Omental fat pad (tissue), 4 donors: ENCODE data around the gene PPM1A. TPM values are rescaled to one million over a fixed set of nuclear protein-coding genes. Genes with fewer than 3 reads are reported as not detected.

Experiments used
- ATAC-seq: fragments of 150-250 bp; one replicate; pipeline ENCODE4 v1.9.1; 2016; ENCODE audit warnings: mild to moderate bottlenecking, moderate library complexity; ENCODE audit not compliant: low FRiP score
- DNase-seq: peaks from one replicate; pipeline ENCODE4 v3.0.0-alpha.2; 2019; ENCODE audit warnings: low spot score
- total RNA-seq, 4 donors: library from RNA; depleted of rRNA; stranded (reverse); fragments of >200 nt; gene quantifications; one replicate each; pipeline ENCODE4 v1.1.0, GENCODE V29; 2016
- TF ChIP-seq, protein P1 (sequence below), 3 donors: fragments of 450-650 bp; IDR thresholded peaks; one replicate each; pipeline ENCODE4 v1.5.1; 2016 to 2017; ENCODE audit warnings: antibody characterized with exemption in 3 of 3, mild to moderate bottlenecking in 3 of 3, moderate library complexity in 2 of 3

PPM1A gene
- total RNA-seq, 4 donors from 2014 or later = 37.2 to 53.8 (median 38.9) TPM

- TF ChIP-seq, protein P1, sequence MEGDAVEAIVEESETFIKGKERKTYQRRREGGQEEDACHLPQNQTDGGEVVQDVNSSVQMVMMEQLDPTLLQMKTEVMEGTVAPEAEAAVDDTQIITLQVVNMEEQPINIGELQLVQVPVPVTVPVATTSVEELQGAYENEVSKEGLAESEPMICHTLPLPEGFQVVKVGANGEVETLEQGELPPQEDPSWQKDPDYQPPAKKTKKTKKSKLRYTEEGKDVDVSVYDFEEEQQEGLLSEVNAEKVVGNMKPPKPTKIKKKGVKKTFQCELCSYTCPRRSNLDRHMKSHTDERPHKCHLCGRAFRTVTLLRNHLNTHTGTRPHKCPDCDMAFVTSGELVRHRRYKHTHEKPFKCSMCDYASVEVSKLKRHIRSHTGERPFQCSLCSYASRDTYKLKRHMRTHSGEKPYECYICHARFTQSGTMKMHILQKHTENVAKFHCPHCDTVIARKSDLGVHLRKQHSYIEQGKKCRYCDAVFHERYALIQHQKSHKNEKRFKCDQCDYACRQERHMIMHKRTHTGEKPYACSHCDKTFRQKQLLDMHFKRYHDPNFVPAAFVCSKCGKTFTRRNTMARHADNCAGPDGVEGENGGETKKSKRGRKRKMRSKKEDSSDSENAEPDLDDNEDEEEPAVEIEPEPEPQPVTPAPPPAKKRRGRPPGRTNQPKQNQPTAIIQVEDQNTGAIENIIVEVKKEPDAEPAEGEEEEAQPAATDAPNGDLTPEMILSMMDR (IDR thresholded peaks at IDR 0.05) = no peak
- no peak for ATAC-seq
These were observed 27.3 kb downstream of the PPM1A start for GRCh38 chr14:60276347-60276746.

DNA sequence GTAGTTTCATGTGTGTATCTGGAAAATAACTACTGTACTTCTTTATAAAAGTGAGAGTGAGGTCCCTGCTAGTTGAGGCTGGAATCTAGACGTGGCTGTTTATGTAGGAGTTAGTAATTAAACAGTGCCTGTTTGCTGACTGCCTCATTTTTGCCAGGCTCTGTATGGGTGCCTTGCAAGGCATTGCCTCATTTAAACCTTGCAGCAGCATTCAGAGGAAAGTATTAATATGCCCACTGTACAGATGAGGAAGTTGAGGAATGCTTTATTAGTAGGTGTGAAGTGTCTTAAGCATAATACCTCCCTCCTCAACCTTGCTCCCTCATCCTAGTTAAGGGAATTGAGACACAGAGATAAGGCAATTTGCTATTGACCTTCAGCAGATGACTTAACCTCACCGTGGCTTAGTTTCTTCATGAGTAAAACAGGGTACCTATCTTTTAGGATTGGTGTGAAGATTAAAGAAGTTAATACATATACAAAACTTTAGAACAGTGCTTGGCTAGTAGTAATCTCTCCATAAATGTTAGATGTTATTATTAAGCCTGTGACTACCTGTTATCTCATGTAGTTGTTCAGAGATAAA, 28.7 kb downstream of the PPM1A start:
- ATAC-seq (no peak), DNase-seq (no peak)
- TF ChIP-seq, protein P1 (IDR thresholded peaks at IDR 0.05) = no peak

More at GRCh38 chr14:60276347-60276746, 27.3 kb downstream of the PPM1A start:
- no peak for DNase-seq

- no peak for ATAC-seq
- no peak for DNase-seq
- TF ChIP-seq, protein P1 (IDR thresholded peaks at IDR 0.05) = no peak
These were observed 29.3 kb downstream of the PPM1A start for GRCh38 chr14:60278350-60278749.

DNA sequence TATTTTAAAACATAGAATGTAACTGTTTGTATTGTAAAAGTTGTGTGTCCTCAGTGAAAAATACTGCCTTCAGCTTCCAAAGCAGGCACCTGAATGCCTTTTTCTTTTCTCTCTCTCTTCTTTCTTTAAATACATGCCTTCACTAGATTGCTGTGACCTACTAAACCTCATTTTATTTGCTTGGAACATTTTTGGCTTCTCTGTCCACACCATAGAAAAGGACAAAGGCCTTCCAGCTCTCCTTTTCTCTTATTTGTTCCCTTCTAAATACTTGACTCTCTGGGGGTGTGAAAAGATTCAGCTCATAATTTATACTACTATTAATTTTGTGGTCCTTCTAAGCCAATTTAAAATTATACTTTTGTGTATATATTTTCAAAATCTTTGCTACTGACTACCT, 38.4 kb downstream of the PPM1A start:
- ATAC-seq = no peak
- DNase-seq = no peak
- TF ChIP-seq, protein P1 (IDR thresholded peaks at IDR 0.05) = no peak

DNA sequence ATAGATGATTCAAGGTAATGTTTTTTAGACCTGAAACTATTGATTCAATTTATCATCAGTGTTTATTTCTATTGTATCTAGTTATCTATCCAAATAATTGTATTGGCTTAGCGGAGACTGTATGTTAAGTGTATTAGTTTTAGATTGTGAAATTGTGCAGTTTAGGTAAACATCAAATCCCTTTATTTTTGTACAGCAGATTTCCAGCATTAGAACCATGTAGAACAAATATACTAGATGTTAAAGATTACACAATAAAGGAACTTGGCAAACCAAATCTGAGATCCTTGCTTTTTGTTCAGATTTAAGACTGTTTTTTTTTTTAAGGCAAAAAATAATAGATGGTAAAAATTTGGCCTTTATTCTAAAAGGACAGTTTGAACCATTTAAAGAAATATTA, 39.3 kb downstream of the PPM1A start:
- ATAC-seq = no peak
- no peak for DNase-seq
- TF ChIP-seq, protein P1 (IDR thresholded peaks at IDR 0.05) = no peak

- DNase-seq (no peak), ATAC-seq (no peak)
- TF ChIP-seq, protein P1 (IDR thresholded peaks at IDR 0.05) = no peak
These were observed 45.5 kb downstream of the PPM1A start for GRCh38 chr14:60294411-60295069.

DNA sequence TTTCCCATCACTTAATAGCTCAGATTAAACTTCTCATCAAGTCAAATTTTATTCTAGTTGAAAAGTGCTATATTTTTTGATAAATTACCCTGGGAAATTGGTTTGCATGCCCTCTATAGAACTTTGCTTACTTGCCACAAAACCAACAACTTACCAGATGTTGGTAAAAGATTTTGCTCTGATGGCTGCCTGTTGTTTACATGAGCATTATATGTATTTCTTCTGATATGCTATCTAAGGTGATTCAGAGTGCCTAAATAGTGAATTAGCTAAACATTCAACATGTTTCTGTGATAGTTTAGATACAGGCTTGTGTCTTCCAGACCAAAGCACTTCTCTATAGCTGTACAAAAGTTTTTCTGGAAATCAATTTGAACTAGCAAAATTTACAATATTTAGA, 51.0 kb downstream of the PPM1A start:
- ATAC-seq (no peak), DNase-seq (no peak)
- TF ChIP-seq, protein P1 (IDR thresholded peaks at IDR 0.05) = no peak
